CD4-positive, alpha-beta T cell (primary cell): ENCODE results near the gene MYO15A. TPM values are rescaled to one million over a fixed set of nuclear protein-coding genes. Genes with fewer than 3 reads are reported as not detected.

ENCODE experiments used
- ATAC-seq: fragments of 200-7000 bp; cut with Tn5 transposase; one replicate; pipeline ENCODE4 v1.10.0; 2022; ENCODE audit warnings: mild to moderate bottlenecking; ENCODE audit not compliant: poor library complexity
- CTCF ChIA-PET: fragments of 350-600 bp; sonication (Branson Sonifier 250); formaldehyde crosslinking; loops from one replicate; lab custom pipeline; 2021; ENCODE audit warnings: antibody characterized with exemption, inconsistent platforms; lab: Charles Lee
- POLR2A ChIA-PET: fragments of 350-600 bp; sonication (Branson Sonifier 250); formaldehyde crosslinking; loops from one replicate; lab custom pipeline; 2021; ENCODE audit warnings: antibody characterized with exemption, inconsistent platforms; lab: Charles Lee
- DNase-seq, 14 experiments: peaks; one replicate each; pipeline ENCODE4 v3.0.0-alpha.2; 2013 to 2020; ENCODE audit warnings: mixed read lengths in 2 of 14
- H3K27ac ChIP-seq, 2 donors: one replicate each; pipeline versions ENCODE4 v1.5.1 to v1.7.0; 2013; ENCODE audit warnings: low read length in 2 of 2, low read depth in 1 of 2, mild to moderate bottlenecking in 1 of 2
- H3K27me3 ChIP-seq, 2 experiments: 1 replicate in 1 of 2; 2 replicates in 1 of 2; pipeline versions ENCODE4 v1.6.1 to v1.7.0; 2013; ENCODE audit warnings: low read length in 2 of 2, control low read depth in 1 of 2, mild to moderate bottlenecking in 1 of 2, moderate library complexity in 1 of 2; ENCODE audit not compliant: insufficient read depth in 2 of 2, control insufficient read depth in 1 of 2
- H3K36me3 ChIP-seq: one replicate; pipeline ENCODE4 v1.6.1; 2013; ENCODE audit warnings: low read length, control low read depth; ENCODE audit not compliant: insufficient read depth
- H3K4me1 ChIP-seq: one replicate; pipeline ENCODE4 v1.6.1; 2013; ENCODE audit warnings: low read length, control low read depth; ENCODE audit not compliant: insufficient read depth
- H3K4me3 ChIP-seq: one replicate; pipeline ENCODE4 v1.5.1; 2013; ENCODE audit warnings: mild to moderate bottlenecking, low read length, moderate library complexity
- H3K9me3 ChIP-seq, 2 experiments: 1 replicate in 1 of 2; 2 replicates in 1 of 2; pipeline versions ENCODE4 v1.6.1 to v1.7.0; 2013; ENCODE audit warnings: low read length in 2 of 2, mild to moderate bottlenecking in 2 of 2, control low read depth in 1 of 2, moderate library complexity in 1 of 2; ENCODE audit not compliant: control insufficient read depth in 1 of 2, insufficient read depth in 1 of 2
- H3K27ac Mint-ChIP-seq: one replicate; pipeline ENCODE4 v1.8.0; 2020; ENCODE audit warnings: mixed read lengths
- H3K27me3 Mint-ChIP-seq: one replicate; pipeline ENCODE4 v1.8.0; 2021; ENCODE audit warnings: mixed read lengths
- H3K36me3 Mint-ChIP-seq: one replicate; pipeline ENCODE4 v1.8.0; 2021; ENCODE audit warnings: low read depth, mixed read lengths
- H3K4me1 Mint-ChIP-seq: one replicate; pipeline ENCODE4 v1.8.0; 2021; ENCODE audit warnings: low read depth, mixed read lengths
- H3K4me3 Mint-ChIP-seq: one replicate; pipeline ENCODE4 v1.8.0; 2020; ENCODE audit warnings: mild to moderate bottlenecking, mixed read lengths
- H3K9me3 Mint-ChIP-seq: one replicate; pipeline ENCODE4 v1.8.0; 2020; ENCODE audit warnings: mixed read lengths
- intact Hi-C, 2 experiments: fragments of 100-400 bp; cut with DNase I in 1 of 2; cut with micrococcal nuclease in 1 of 2; formaldehyde crosslinking; loops; one replicate each; pipeline versions ENCODE4 v1.15.1 to v1.9.0; 2023 to 2025; cut with DNase I, micrococcal nuclease
- total RNA-seq, 174 experiments: library from RNA in 2 of 174; stranded (reverse) in 2 of 174; gene quantifications; one replicate each; pipeline ENCODE4 v1.2.3 and lab custom pipeline; 2021 to 2026
- TF ChIP-seq, protein P1 (sequence below): fragments of 200-600 bp; IDR thresholded peaks from one replicate; pipeline ENCODE4 v1.8.0; 2022; ENCODE audit warnings: antibody characterized with exemption, mild to moderate bottlenecking

MYO15A gene
- total RNA-seq, 2 experiments from 2014 or later, result 1.2 to 1.6 TPM

DNA sequence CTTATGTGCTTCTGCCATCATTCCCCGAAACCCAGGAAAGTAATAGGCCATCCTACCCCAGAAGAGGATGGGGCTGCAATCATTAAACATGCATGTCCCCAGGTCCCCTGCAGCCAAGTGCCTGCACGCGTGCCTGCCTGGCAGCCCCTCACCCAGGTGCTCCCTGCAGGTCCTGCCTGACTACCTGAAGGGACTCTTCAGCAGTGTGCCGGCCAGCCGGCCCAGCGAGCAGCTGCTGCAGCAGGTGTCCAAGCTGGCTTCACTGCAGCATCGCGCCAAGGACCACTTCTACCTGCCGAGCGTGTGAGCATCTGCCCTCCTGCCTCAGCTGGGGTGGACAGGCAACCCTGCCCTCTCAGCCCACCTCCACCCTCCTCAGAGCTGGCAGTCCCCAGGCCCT, 58.9 kb downstream of the MYO15A start:
- H3K36me3 Mint-ChIP-seq, result no peaks in the 10 kb centered on the region
- H3K4me3 Mint-ChIP-seq, result no peak overlapping the region
- Histone ChIP-seq H3K27me3 (no peaks in the 10 kb centered on the region), H3K36me3 (no peaks in the 10 kb centered on the region), H3K9me3 (peaks cover 0 to 10% of the 10 kb centered on the region in 2 experiments), H3K4me1 (no peaks in the 10 kb centered on the region), H3K27ac (no peak overlapping the region), H3K4me3 (no peak overlapping the region)
- H3K4me1 Mint-ChIP-seq, result no peaks in the 10 kb centered on the region
- no peak overlapping the region for H3K27ac Mint-ChIP-seq
- ChIA-PET POLR2A (no interaction called here), CTCF (no interaction called here)
- DNase-seq (no peak), ATAC-seq (no peak)
- intact Hi-C loops, result no loop called here
- no peaks in the 10 kb centered on the region for H3K27me3 Mint-ChIP-seq
- no peaks in the 10 kb centered on the region for H3K9me3 Mint-ChIP-seq
- TF ChIP-seq, protein P1, sequence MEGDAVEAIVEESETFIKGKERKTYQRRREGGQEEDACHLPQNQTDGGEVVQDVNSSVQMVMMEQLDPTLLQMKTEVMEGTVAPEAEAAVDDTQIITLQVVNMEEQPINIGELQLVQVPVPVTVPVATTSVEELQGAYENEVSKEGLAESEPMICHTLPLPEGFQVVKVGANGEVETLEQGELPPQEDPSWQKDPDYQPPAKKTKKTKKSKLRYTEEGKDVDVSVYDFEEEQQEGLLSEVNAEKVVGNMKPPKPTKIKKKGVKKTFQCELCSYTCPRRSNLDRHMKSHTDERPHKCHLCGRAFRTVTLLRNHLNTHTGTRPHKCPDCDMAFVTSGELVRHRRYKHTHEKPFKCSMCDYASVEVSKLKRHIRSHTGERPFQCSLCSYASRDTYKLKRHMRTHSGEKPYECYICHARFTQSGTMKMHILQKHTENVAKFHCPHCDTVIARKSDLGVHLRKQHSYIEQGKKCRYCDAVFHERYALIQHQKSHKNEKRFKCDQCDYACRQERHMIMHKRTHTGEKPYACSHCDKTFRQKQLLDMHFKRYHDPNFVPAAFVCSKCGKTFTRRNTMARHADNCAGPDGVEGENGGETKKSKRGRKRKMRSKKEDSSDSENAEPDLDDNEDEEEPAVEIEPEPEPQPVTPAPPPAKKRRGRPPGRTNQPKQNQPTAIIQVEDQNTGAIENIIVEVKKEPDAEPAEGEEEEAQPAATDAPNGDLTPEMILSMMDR, result no peak

DNA sequence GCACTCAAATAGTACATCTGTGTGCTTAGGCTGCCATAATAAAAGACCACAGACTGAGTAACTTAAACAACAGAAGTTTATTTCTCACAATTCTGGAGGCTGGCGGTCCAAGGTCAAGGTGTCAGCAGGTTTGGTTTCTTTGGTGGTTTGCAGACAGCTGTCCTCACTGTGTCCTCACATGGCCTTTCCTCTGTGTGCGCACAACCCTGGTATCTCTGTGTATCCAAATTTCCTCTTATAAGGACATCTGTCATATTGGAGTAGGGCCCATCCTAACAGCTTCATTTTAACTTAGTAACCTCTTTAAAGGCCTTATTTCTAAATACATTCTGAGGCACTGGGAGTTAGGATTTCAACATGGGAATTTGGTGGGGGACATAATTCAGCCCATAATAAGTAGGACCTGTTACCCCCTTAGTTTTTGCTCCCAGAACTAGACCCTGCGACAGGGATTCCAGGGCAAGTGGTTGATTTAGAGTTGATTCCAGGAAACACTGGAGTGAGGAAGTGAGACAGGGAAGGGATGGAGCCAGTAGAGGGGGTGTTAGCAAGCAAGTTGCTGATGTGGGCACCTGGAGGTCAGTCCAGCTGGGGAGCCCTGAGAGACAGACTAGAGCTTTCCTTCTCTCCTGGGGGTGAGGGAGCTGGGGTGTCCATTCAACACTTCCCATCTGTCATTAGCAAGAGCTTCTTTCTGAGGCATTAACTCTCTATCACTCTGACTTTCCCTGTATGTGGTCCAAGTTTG, 64.1 kb downstream of the MYO15A start:
- Histone ChIP-seq H3K27ac (no peak overlapping the region), H3K36me3 (no peaks in the 10 kb centered on the region), H3K27me3 (no peaks in the 10 kb centered on the region), H3K9me3 (peaks cover 0 to 1% of the 10 kb centered on the region in 2 experiments), H3K4me1 (no peaks in the 10 kb centered on the region), H3K4me3 (no peak overlapping the region)
- TF ChIP-seq, protein P1, result no peak
- ChIA-PET CTCF (no interaction called here), POLR2A (interaction anchor here (1.5 kb wide), 1 partner anchor 11 kb away, joined by 4 read pairs; the partner anchor contains the start of gene ALKBH5)
- Mint-ChIP-seq H3K4me3 (no peak overlapping the region), H3K36me3 (no peaks in the 10 kb centered on the region), H3K4me1 (no peaks in the 10 kb centered on the region), H3K9me3 (no peaks in the 10 kb centered on the region), H3K27ac (no peak overlapping the region), H3K27me3 (no peaks in the 10 kb centered on the region)
- ATAC-seq (no peak), DNase-seq (no peak)
- intact Hi-C loops, result no loop called here

- no peaks in the 10 kb centered on the region for H3K36me3 Mint-ChIP-seq
These were observed 65.2 kb downstream of the MYO15A start for GRCh38 chr17:18173740-18174139.

More at GRCh38 chr17:18173740-18174139, 65.2 kb downstream of the MYO15A start:
- no peak overlapping the region for H3K4me3 Mint-ChIP-seq
- POLR2A ChIA-PET, result interaction anchor here (1.5 kb wide), 1 partner anchor 10 kb away, joined by 4 read pairs; the partner anchor contains the start of gene ALKBH5
- Histone ChIP-seq H3K4me3 (no peak overlapping the region), H3K27me3 (no peaks in the 10 kb centered on the region), H3K9me3 (no peaks in the 10 kb centered on the region), H3K27ac (no peak overlapping the region), H3K4me1 (no peaks in the 10 kb centered on the region), H3K36me3 (no peaks in the 10 kb centered on the region)
- H3K27me3 Mint-ChIP-seq, result no peaks in the 10 kb centered on the region
- H3K27ac Mint-ChIP-seq, result peak overlapping the region; percentile 42
- TF ChIP-seq, protein P1, result no peak
- ATAC-seq (no peak), DNase-seq (no peak)
- no peaks in the 10 kb centered on the region for H3K4me1 Mint-ChIP-seq
- H3K9me3 Mint-ChIP-seq, result no peaks in the 10 kb centered on the region
- CTCF ChIA-PET, result no interaction called here
- intact Hi-C loops, result no loop called here
